ENCODE measurements around the gene DAPK1. TPM values are rescaled to one million over a fixed set of nuclear protein-coding genes. Genes with fewer than 3 reads are reported as not detected.

DAPK1 gene
- total RNA-seq, 1 donor from 2014 or later: 168 TPM

DNA sequence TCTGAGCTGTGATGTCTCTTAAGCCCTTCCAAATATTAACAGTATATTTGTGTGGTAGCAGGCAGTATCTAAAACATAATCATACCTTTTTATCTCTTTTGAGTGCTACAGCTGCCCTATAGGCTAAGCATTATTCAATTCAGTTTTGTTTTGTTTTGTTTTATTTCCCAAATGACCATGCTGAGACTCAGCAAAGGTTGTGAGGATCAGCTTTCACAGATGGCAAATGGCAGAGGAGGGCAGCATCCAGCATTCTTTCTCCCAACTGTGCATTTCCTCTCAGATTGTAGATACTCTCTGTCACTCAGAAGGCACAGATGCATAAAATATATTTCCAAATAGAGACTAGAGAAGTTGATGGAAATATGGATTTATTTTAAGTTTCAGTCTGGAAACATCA lies 90.7 kb downstream of the DAPK1 start:
- H3K4me3 ChIP-seq: no peak overlapping the region
- H3K27ac ChIP-seq: no peak overlapping the region
- H3K36me3 ChIP-seq: no peaks in the 10 kb centered on the region
- DNase-seq: no peak
- H3K9me3 ChIP-seq: no peaks in the 10 kb centered on the region
- no peak for ATAC-seq
- intact Hi-C loops (cut with DNase I): no loop called here
- peaks cover 17% of the 10 kb centered on the region for H3K4me1 ChIP-seq
- TF ChIP-seq, protein P1, sequence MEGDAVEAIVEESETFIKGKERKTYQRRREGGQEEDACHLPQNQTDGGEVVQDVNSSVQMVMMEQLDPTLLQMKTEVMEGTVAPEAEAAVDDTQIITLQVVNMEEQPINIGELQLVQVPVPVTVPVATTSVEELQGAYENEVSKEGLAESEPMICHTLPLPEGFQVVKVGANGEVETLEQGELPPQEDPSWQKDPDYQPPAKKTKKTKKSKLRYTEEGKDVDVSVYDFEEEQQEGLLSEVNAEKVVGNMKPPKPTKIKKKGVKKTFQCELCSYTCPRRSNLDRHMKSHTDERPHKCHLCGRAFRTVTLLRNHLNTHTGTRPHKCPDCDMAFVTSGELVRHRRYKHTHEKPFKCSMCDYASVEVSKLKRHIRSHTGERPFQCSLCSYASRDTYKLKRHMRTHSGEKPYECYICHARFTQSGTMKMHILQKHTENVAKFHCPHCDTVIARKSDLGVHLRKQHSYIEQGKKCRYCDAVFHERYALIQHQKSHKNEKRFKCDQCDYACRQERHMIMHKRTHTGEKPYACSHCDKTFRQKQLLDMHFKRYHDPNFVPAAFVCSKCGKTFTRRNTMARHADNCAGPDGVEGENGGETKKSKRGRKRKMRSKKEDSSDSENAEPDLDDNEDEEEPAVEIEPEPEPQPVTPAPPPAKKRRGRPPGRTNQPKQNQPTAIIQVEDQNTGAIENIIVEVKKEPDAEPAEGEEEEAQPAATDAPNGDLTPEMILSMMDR (IDR thresholded peaks at IDR 0.05): no peak
- no peaks in the 10 kb centered on the region for H3K27me3 ChIP-seq

- TF ChIP-seq, protein P1 (IDR thresholded peaks at IDR 0.05): no peak
- H3K27me3 ChIP-seq: no peaks in the 10 kb centered on the region
Observed at GRCh38 chr9:87590996-87591395, 93.3 kb downstream of the DAPK1 start.

GRCh38 chr9:87592554-87593358 lies 95.1 kb downstream of the DAPK1 start:
- Histone ChIP-seq H3K9me3 (no peaks in the 10 kb centered on the region), H3K36me3 (no peaks in the 10 kb centered on the region), H3K27me3 (no peaks in the 10 kb centered on the region), H3K4me3 (no peak overlapping the region), H3K4me1 (peaks cover 61% of the 10 kb centered on the region), H3K27ac (peak overlapping the region; percentile 65)
- ATAC-seq: peak; percentile 71
- TF ChIP-seq, protein P1 (IDR thresholded peaks at IDR 0.05): no peak
- DNase-seq: peak; percentile 78
- intact Hi-C loops (cut with DNase I): no loop called here

More at GRCh38 chr9:87590996-87591395, 93.3 kb downstream of the DAPK1 start:
- intact Hi-C loops (cut with DNase I): no loop called here
- Histone ChIP-seq H3K36me3 (no peaks in the 10 kb centered on the region), H3K4me1 (peaks cover 43% of the 10 kb centered on the region), H3K27ac (no peak overlapping the region), H3K9me3 (no peaks in the 10 kb centered on the region), H3K4me3 (no peak overlapping the region)
- DNase-seq (no peak), ATAC-seq (no peak)

- Histone ChIP-seq H3K4me3 (no peak overlapping the region), H3K36me3 (no peaks in the 10 kb centered on the region), H3K4me1 (peaks cover 68% of the 10 kb centered on the region), H3K27me3 (no peaks in the 10 kb centered on the region), H3K9me3 (no peaks in the 10 kb centered on the region), H3K27ac (peak overlapping the region; percentile 65)
- no peak for DNase-seq
- intact Hi-C loops (cut with DNase I): no loop called here
- TF ChIP-seq, protein P1 (IDR thresholded peaks at IDR 0.05): no peak
- ATAC-seq: peak; percentile 36
Observed at GRCh38 chr9:87593359-87593980, 95.8 kb downstream of the DAPK1 start.

DNA sequence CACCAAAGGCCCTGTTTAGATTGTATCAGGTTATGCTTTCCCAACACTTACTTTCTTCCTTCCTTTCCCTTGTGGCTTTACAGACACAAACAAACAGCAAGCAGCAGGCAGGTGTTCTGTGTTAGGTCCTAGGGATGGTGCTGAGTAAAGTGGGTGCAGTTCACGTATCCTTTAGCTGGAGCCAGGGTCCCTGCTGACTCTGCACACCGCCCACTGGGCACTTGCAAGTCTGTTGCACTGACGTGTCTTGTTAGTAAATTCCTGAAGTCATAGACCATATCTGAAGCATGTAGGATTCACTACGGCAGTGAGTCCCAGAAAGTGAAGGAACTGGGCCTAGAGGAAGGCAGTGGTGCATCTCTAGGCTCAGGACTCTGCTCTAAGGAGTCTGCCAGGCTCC lies 96.5 kb downstream of the DAPK1 start:
- Histone ChIP-seq H3K4me1 (peaks cover 73% of the 10 kb centered on the region), H3K27me3 (no peaks in the 10 kb centered on the region), H3K36me3 (no peaks in the 10 kb centered on the region), H3K4me3 (no peak overlapping the region), H3K27ac (peak overlapping the region; percentile 65), H3K9me3 (no peaks in the 10 kb centered on the region)
- peak; percentile 2 for ATAC-seq
- TF ChIP-seq, protein P1 (IDR thresholded peaks at IDR 0.05): no peak
- no peak for DNase-seq
- intact Hi-C loops (cut with DNase I): no loop called here

All from upper lobe of right lung (tissue), 1 donor.